Measurements from ENCODE around the gene CCDC146.

GRCh38 chr7:77242554-77242953 lies 120.1 kb downstream of the CCDC146 start:
- no peak for TF ChIP-seq POLR2A (IDR thresholded peaks at IDR 0.05)
- no peak for TF ChIP-seq CTCF (IDR thresholded peaks at IDR 0.05)

All from right lobe of liver (tissue), 4 donors.